Cardiac fibroblast (primary cell): ENCODE data around the gene GMPPA.

ENCODE experiments used
- DNase-seq, 2 donors: peaks; one replicate each; pipeline versions ENCODE4 v3.0.0 to v3.0.0-alpha.2; 2010; ENCODE audit warnings: low read depth in 2 of 2
- H3K4me3 ChIP-seq, 2 donors: replicated peaks in 1 of 2; 1 replicate in 1 of 2; 2 replicates in 1 of 2; pipeline ENCODE4 v1.5.1; 2011; ENCODE audit warnings: low read depth in 2 of 2, low read length in 2 of 2, mild to moderate bottlenecking in 2 of 2, moderate library complexity in 1 of 2
- CTCF ChIP-seq: IDR thresholded peaks from one replicate; pipeline ENCODE4 v1.5.1; 2011; ENCODE audit warnings: low read depth, mild to moderate bottlenecking, low read length, inconsistent platforms

Gene GMPPA

GRCh38 chr2:219491278-219491963 lies 7.3 kb upstream of the GMPPA start:
- H3K4me3 ChIP-seq: no peak overlapping the region
- no peak for TF ChIP-seq CTCF
- no peak for DNase-seq

GRCh38 chr2:219492575-219492974 lies 6.1 kb upstream of the GMPPA start:
- H3K4me3 ChIP-seq: no peak overlapping the region
- no peak for DNase-seq
- no peak for TF ChIP-seq CTCF

- no peak for TF ChIP-seq CTCF
- DNase-seq: no peak
- no peak overlapping the region for H3K4me3 ChIP-seq
These were observed 5.6 kb upstream of the GMPPA start for GRCh38 chr2:219493086-219493485.

GRCh38 chr2:219494952-219495530 lies 3.6 kb upstream of the GMPPA start:
- no peak for TF ChIP-seq CTCF
- DNase-seq: no peak
- no peak overlapping the region for H3K4me3 ChIP-seq

GRCh38 chr2:219495531-219496122 lies 3.1 kb upstream of the GMPPA start:
- peak; percentile 59 for TF ChIP-seq CTCF
- no peak overlapping the region for H3K4me3 ChIP-seq
- DNase-seq: peak; percentile 69 to 78

GRCh38 chr2:219496247-219496824 lies 2.4 kb upstream of the GMPPA start:
- DNase-seq: no peak

More at GRCh38 chr2:219496247-219496824, 2.4 kb upstream of the GMPPA start:
- no peak overlapping the region for H3K4me3 ChIP-seq
- TF ChIP-seq CTCF: no peak
